SK-N-SH (cell line): ENCODE data around the gene PIP5K1B. TPM values are rescaled to one million over a fixed set of nuclear protein-coding genes. Genes with fewer than 3 reads are reported as not detected.

ENCODE experiments used
- CTCF ChIA-PET: fragments of 300-600, 350-600 bp; formaldehyde crosslinking; extraction: SDS; loops from one replicate; lab custom pipeline; 2021; lab: Yijun Ruan, JAX
- POLR2A ChIA-PET: fragments of 350-600 bp; sonication (Branson Sonifier 250); formaldehyde crosslinking; extraction: SDS; loops from one replicate; lab custom pipeline; 2020; ENCODE audit warnings: antibody characterized with exemption, inconsistent platforms; lab: Yijun Ruan, JAX
- DNase-seq: peaks from one replicate; pipeline ENCODE4 v3.0.0; 2012
- H2AFZ ChIP-seq: fragments of 200-600 bp; sonication (generic); 2 replicates; pipeline ENCODE4 v1.8.1; 2016; ENCODE audit warnings: antibody characterized with exemption, mild to moderate bottlenecking, low read depth
- H3F3A ChIP-seq: fragments of 200-600 bp; sonication (generic); replicated peaks from 2 replicates; pipeline ENCODE3; 2016; ENCODE audit warnings: antibody characterized with exemption, mild to moderate bottlenecking; ENCODE audit not compliant: insufficient read depth
- H3K27ac ChIP-seq, 2 experiments: fragments of 200-500 bp in 1 of 2; fragments of 200-600 bp in 1 of 2; sonication (Bioruptor generic) in 1 of 2; sonication (generic), shearing (Covaris generic) in 1 of 2; 2 replicates each; pipeline versions ENCODE4 v1.5.1 to v1.6.1; 2014 to 2016; ENCODE audit warnings: low read depth in 2 of 2, inconsistent platforms in 1 of 2, low read length in 1 of 2, mild to moderate bottlenecking in 1 of 2, mixed read lengths in 1 of 2
- H3K27me3 ChIP-seq: fragments of 200-600 bp; sonication (generic), shearing (Covaris generic); 2 replicates; pipeline ENCODE4 v1.6.1; 2016; ENCODE audit warnings: mixed run types; ENCODE audit not compliant: insufficient read depth
- H3K36me3 ChIP-seq, 2 experiments: fragments of 200-500 bp in 1 of 2; fragments of 200-600 bp in 1 of 2; sonication (Bioruptor generic) in 1 of 2; sonication (generic) in 1 of 2; replicated peaks in 1 of 2; 2 replicates each; pipeline versions ENCODE3 to v1.5.1; 2014 to 2016; ENCODE audit warnings: low read length in 1 of 2, mild to moderate bottlenecking in 1 of 2; ENCODE audit not compliant: insufficient read depth in 2 of 2, control insufficient read depth in 1 of 2
- H3K4me1 ChIP-seq, 2 experiments: fragments of 200-500 bp in 1 of 2; fragments of 200-600 bp in 1 of 2; sonication (Bioruptor generic) in 1 of 2; sonication (generic), shearing (Covaris generic) in 1 of 2; 2 replicates each; pipeline versions ENCODE4 v1.5.1 to v1.6.1; 2014 to 2016; ENCODE audit warnings: low read depth in 1 of 2, low read length in 1 of 2, mixed run types in 1 of 2; ENCODE audit not compliant: insufficient read depth in 2 of 2, control insufficient read depth in 1 of 2
- H3K4me2 ChIP-seq: fragments of 200-600 bp; sonication (generic), shearing (Covaris generic); 2 replicates; pipeline ENCODE4 v1.6.1; 2017; ENCODE audit warnings: mixed run types
- H3K4me3 ChIP-seq, 2 experiments: fragments of 200-500 bp in 1 of 2; fragments of 200-600 bp in 1 of 2; sonication (Bioruptor generic) in 1 of 2; sonication (generic), shearing (Covaris generic) in 1 of 2; 2 replicates each; pipeline versions ENCODE4 v1.5.1 to v1.8.1; 2014 to 2016; ENCODE audit warnings: low read depth in 2 of 2, inconsistent platforms in 1 of 2, low read length in 1 of 2, mild to moderate bottlenecking in 1 of 2, mixed read lengths in 1 of 2, moderate library complexity in 1 of 2
- H3K79me2 ChIP-seq: fragments of 200-600 bp; sonication (generic); 2 replicates; pipeline ENCODE4 v1.8.1; 2017; ENCODE audit warnings: mild to moderate bottlenecking; ENCODE audit not compliant: insufficient read depth
- H3K9ac ChIP-seq: fragments of 200-600 bp; sonication (generic); 2 replicates; pipeline ENCODE4 v1.6.1; 2017; ENCODE audit warnings: mixed run types
- H3K9me2 ChIP-seq: fragments of 200-600 bp; sonication (generic); 2 replicates; pipeline ENCODE4 v1.6.1; 2017; ENCODE audit warnings: mixed run types
- H3K9me3 ChIP-seq: fragments of 200-600 bp; sonication (generic); 2 replicates; pipeline ENCODE4 v1.6.1; 2017; ENCODE audit warnings: mixed run types, mild to moderate bottlenecking, moderate library complexity
- H4K20me1 ChIP-seq: fragments of 200-600 bp; sonication (generic); 2 replicates; pipeline ENCODE4 v1.6.1; 2017; ENCODE audit warnings: mild to moderate bottlenecking, mixed run types; ENCODE audit not compliant: insufficient read depth
- EP300 ChIP-seq, 2 experiments: IDR thresholded peaks; 2 replicates each; pipeline versions ENCODE4 v1.4.0 to v1.6.1; 2012; ENCODE audit warnings: borderline replicate concordance in 1 of 2, low read depth in 1 of 2, low read length in 1 of 2
- FOSL2 ChIP-seq: IDR thresholded peaks from 2 replicates; pipeline ENCODE4 v1.4.0; 2012; ENCODE audit warnings: low read depth, mild to moderate bottlenecking, moderate library complexity, borderline replicate concordance
- FOXJ3 ChIP-seq: sonication (generic); formaldehyde crosslinking; IDR thresholded peaks from 2 replicates; pipeline ENCODE4 v1.5.1; 2020; ENCODE audit warnings: mild to moderate bottlenecking, missing genetic modification reagents
- IRF3 ChIP-seq: fragments of 150-350 bp; IDR thresholded peaks from 2 replicates; pipeline ENCODE4 v1.6.1; 2016; ENCODE audit warnings: mild to moderate bottlenecking, low read depth, low read length
- JUND ChIP-seq: IDR thresholded peaks from 2 replicates; pipeline ENCODE4 v1.4.0; 2012
- MEF2A ChIP-seq: IDR thresholded peaks from 2 replicates; pipeline ENCODE4 v1.4.0; 2012; ENCODE audit warnings: low read depth, borderline replicate concordance
- NFIC ChIP-seq: IDR thresholded peaks from 2 replicates; pipeline ENCODE4 v1.4.0; 2012; ENCODE audit warnings: borderline replicate concordance
- POLR2AphosphoS5 ChIP-seq: IDR thresholded peaks from 2 replicates; pipeline ENCODE4 v1.6.1; 2012; ENCODE audit warnings: low read depth, low read length
- RAD21 ChIP-seq: IDR thresholded peaks from 2 replicates; pipeline ENCODE4 v1.6.1; 2012; ENCODE audit warnings: mild to moderate bottlenecking, low read length
- RCOR1 ChIP-seq: fragments of 150-350 bp; IDR thresholded peaks from 2 replicates; pipeline ENCODE4 v1.6.1; 2017; ENCODE audit warnings: antibody characterized with exemption, low read length
- RFX5 ChIP-seq: IDR thresholded peaks from 2 replicates; pipeline ENCODE4 v1.6.1; 2012; ENCODE audit warnings: mild to moderate bottlenecking, improper control_type of control experiment, low read length
- TCF12 ChIP-seq: IDR thresholded peaks from 2 replicates; pipeline ENCODE4 v1.4.0; 2012
- TEAD4 ChIP-seq: IDR thresholded peaks from 2 replicates; pipeline ENCODE4 v1.4.0; 2012; ENCODE audit warnings: mild to moderate bottlenecking, borderline replicate concordance; ENCODE audit not compliant: insufficient read depth
- USF1 ChIP-seq: IDR thresholded peaks from 2 replicates; pipeline ENCODE4 v1.4.0; 2012; ENCODE audit warnings: low read depth, borderline replicate concordance
- YY1 ChIP-seq: IDR thresholded peaks from 2 replicates; pipeline ENCODE4 v1.4.0; 2012; ENCODE audit warnings: low read depth, mild to moderate bottlenecking
- ZBTB33 ChIP-seq: IDR thresholded peaks from 2 replicates; pipeline ENCODE4 v1.4.0; 2012; ENCODE audit warnings: low read depth, borderline replicate concordance
- WGBS: methylation state at CpG from one replicate; pipeline ENCODE4 v1.1.6; 2017; ENCODE audit warnings: low lambda C conversion rate; 5-methylcytosine and 5-hydroxymethylcytosine counted together
- polyA plus RNA-seq, 3 experiments: library from polyadenylated mRNA; depleted of rRNA; stranded (reverse); fragments of >200 nt; gene quantifications; 2 replicates each; pipeline ENCODE4 v1.2.3, GENCODE V29; 2012
- TF ChIP-seq, protein P1 (sequence below): fragments of 200-600 bp; sonication (generic); IDR thresholded peaks from 2 replicates; pipeline ENCODE4 v1.6.1; 2017; ENCODE audit warnings: antibody characterized with exemption, mild to moderate bottlenecking, moderate library complexity
- TF ChIP-seq, protein P2 (sequence below): IDR thresholded peaks from 2 replicates; pipeline ENCODE4 v1.4.0; 2012; ENCODE audit warnings: low read depth

Gene PIP5K1B
- polyA plus RNA-seq, 1 of the 3 experiments (the other 2 are of a cell fraction): not detected

DNA sequence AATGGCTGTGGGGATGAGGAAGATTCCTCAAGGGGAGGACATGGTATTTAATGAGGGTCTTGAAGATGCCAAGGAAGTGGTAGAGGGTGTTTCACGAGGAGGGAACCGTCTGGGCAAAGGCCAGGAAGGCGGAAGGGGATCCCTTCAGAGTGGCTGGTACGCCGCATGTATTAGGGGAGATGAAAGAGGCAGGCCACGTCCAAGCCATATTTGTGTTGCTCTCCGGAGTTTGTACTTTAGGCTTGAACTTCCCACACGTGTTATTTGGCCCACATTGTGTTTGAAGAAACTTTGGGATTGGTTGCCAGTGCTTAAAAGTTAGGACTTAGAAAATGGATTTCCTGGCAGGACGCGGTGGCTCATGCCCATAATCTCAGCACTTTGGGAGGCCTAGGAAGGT is 331.8 kb downstream of the PIP5K1B start:
- Histone ChIP-seq H3K9me3 (no peaks in the 10 kb centered on the region), H3K4me1 (peaks cover 0 to 7% of the 10 kb centered on the region in 2 experiments; a peak in 1 of 4 replicates), H4K20me1 (no peaks in the 10 kb centered on the region), H3K9ac (peak overlapping the region; percentile 59; the same call in 1 of the 2 replicates), H3K79me2 (peaks cover 16% of the 10 kb centered on the region; the same call in 1 of the 2 replicates), H3K4me2 (peak overlapping the region; percentile 76), H3K4me3 (peak overlapping the region; percentile 67 to 82), H3F3A (peaks cover 3% of the 10 kb centered on the region)
- WGBS: 88% methylated on average over 10 of the region's 10 CpGs
- no peak for DNase-seq
- ChIA-PET CTCF (interaction anchor here (1.0 to 6.3 kb wide), 6 partner anchors 10 to 168 kb away, joined by 3 to 67 read pairs (median 5); no protein-coding TSS in a partner anchor), POLR2A (interaction anchor here (1.1 kb wide), 1 partner anchor 156 kb away, joined by 4 read pairs; no protein-coding TSS in a partner anchor)
- TF ChIP-seq EP300 (IDR thresholded peaks at IDR 0.05; ENCODE audit: borderline replicate concordance in 1 of 2, low read depth in 1 of 2, low read length in 1 of 2): no peak
- no peak for TF ChIP-seq RCOR1
- TF ChIP-seq FOSL2: no peak
- TF ChIP-seq RFX5: no peak
- TF ChIP-seq POLR2AphosphoS5: no peak
- no peak for TF ChIP-seq FOXJ3 (CRISPR knock-in tag)
- no peak for TF ChIP-seq IRF3
- TF ChIP-seq USF1: no peak
- TF ChIP-seq, all 33 proteins: peak for 0
- Histone ChIP-seq H3K27me3 (no peaks in the 10 kb centered on the region), H3K36me3 (no peaks in the 10 kb centered on the region), H3K27ac (no peak overlapping the region), H3K9me2 (no peaks in the 10 kb centered on the region), H2AFZ (peak overlapping the region; percentile 71; the same call in 1 of the 2 replicates)

- H3K4me1 ChIP-seq: peaks cover 7 to 14% of the 10 kb centered on the region in 2 experiments; a peak in 2 of 4 replicates
- H3K36me3 ChIP-seq: no peaks in the 10 kb centered on the region
- no peaks in the 10 kb centered on the region for H3K27me3 ChIP-seq
- ChIA-PET CTCF (interaction anchor here (4.1 kb wide), 1 partner anchor 153 kb away, joined by 21 read pairs; no protein-coding TSS in a partner anchor), POLR2A (no interaction called here)
- no peaks in the 10 kb centered on the region for H3F3A ChIP-seq
- no peaks in the 10 kb centered on the region for H3K9me3 ChIP-seq
- no peaks in the 10 kb centered on the region for H3K9me2 ChIP-seq
- no peak overlapping the region for H2AFZ ChIP-seq
- peaks cover 16% of the 10 kb centered on the region; the same call in 1 of the 2 replicates for H3K79me2 ChIP-seq
- no peak for DNase-seq
- no peak overlapping the region for H3K4me2 ChIP-seq
- 94% methylated on average over 2 of the region's 2 CpGs for WGBS
- H3K4me3 ChIP-seq: no peak overlapping the region
- no peaks in the 10 kb centered on the region for H4K20me1 ChIP-seq
- no peak overlapping the region for H3K27ac ChIP-seq
- H3K9ac ChIP-seq: no peak overlapping the region
- no peak for TF ChIP-seq NFIC
- TF ChIP-seq ZBTB33: no peak
- TF ChIP-seq FOXJ3 (CRISPR knock-in tag): no peak
- no peak for TF ChIP-seq YY1
- TF ChIP-seq MEF2A: no peak
- TF ChIP-seq JUND: no peak
- TF ChIP-seq RFX5: no peak
- TF ChIP-seq USF1: no peak
- TF ChIP-seq TCF12: no peak
- TF ChIP-seq EP300 (IDR thresholded peaks at IDR 0.05; ENCODE audit: borderline replicate concordance in 1 of 2, low read depth in 1 of 2, low read length in 1 of 2): no peak
- TF ChIP-seq, protein P1, sequence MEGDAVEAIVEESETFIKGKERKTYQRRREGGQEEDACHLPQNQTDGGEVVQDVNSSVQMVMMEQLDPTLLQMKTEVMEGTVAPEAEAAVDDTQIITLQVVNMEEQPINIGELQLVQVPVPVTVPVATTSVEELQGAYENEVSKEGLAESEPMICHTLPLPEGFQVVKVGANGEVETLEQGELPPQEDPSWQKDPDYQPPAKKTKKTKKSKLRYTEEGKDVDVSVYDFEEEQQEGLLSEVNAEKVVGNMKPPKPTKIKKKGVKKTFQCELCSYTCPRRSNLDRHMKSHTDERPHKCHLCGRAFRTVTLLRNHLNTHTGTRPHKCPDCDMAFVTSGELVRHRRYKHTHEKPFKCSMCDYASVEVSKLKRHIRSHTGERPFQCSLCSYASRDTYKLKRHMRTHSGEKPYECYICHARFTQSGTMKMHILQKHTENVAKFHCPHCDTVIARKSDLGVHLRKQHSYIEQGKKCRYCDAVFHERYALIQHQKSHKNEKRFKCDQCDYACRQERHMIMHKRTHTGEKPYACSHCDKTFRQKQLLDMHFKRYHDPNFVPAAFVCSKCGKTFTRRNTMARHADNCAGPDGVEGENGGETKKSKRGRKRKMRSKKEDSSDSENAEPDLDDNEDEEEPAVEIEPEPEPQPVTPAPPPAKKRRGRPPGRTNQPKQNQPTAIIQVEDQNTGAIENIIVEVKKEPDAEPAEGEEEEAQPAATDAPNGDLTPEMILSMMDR: no peak
- TF ChIP-seq POLR2AphosphoS5: no peak
- TF ChIP-seq IRF3: no peak
- no peak for TF ChIP-seq TEAD4
- TF ChIP-seq RAD21: no peak
- TF ChIP-seq, protein P2, sequence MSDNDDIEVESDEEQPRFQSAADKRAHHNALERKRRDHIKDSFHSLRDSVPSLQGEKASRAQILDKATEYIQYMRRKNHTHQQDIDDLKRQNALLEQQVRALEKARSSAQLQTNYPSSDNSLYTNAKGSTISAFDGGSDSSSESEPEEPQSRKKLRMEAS: no peak
These were observed 335.6 kb downstream of the PIP5K1B start for GRCh38 chr9:69040646-69041045.
